Measurements from ENCODE around the gene ASAP2.

- TF ChIP-seq POLR2AphosphoS5 (IDR thresholded peaks at IDR 0.05; ENCODE audit: borderline replicate concordance, low read depth, low read length) (no peak), FOXP2 (optimal IDR thresholded peaks at IDR 0.05; ENCODE audit: control extremely low read depth, extremely low read length, insufficient read depth) (no peak), EZH2 (IDR thresholded peaks at IDR 0.05) (no peak)
Measured at GRCh38 chr2:9329497-9329896, 122.9 kb downstream of the ASAP2 start.

Data from SK-N-MC (cell line).